Skeletal muscle satellite cell (primary cell): ENCODE measurements around the gene POU4F3.
A peak's percentile ranks its signal among the peaks of the same experiment; 100 is the strongest.

Experiments
- H3K27me3 ChIP-seq: 2 replicates; pipeline ENCODE4 v1.7.0; 2013; ENCODE audit warnings: low read length; ENCODE audit not compliant: control insufficient read depth, insufficient read depth
- H3K36me3 ChIP-seq: 2 replicates; pipeline ENCODE4 v1.7.0; 2013; ENCODE audit warnings: mild to moderate bottlenecking, control low read depth, low read length; ENCODE audit not compliant: insufficient read depth
- H3K4me1 ChIP-seq: 2 replicates; pipeline ENCODE4 v1.7.0; 2013; ENCODE audit warnings: low read length; ENCODE audit not compliant: control insufficient read depth, insufficient read depth
- H3K4me2 ChIP-seq: 2 replicates; pipeline ENCODE4 v1.7.0; 2013; ENCODE audit warnings: mild to moderate bottlenecking, low read length
- H3K4me3 ChIP-seq: 2 replicates; pipeline ENCODE4 v1.7.0; 2013; ENCODE audit warnings: low read length
- H3K9ac ChIP-seq: 2 replicates; pipeline ENCODE4 v1.7.0; 2013; ENCODE audit warnings: mild to moderate bottlenecking, low read depth, low read length, moderate library complexity
- H3K9me3 ChIP-seq: replicated peaks from 2 replicates; pipeline ENCODE4 v1.7.0; 2013; ENCODE audit warnings: mild to moderate bottlenecking, control low read depth, low read length

The POU4F3 gene

DNA sequence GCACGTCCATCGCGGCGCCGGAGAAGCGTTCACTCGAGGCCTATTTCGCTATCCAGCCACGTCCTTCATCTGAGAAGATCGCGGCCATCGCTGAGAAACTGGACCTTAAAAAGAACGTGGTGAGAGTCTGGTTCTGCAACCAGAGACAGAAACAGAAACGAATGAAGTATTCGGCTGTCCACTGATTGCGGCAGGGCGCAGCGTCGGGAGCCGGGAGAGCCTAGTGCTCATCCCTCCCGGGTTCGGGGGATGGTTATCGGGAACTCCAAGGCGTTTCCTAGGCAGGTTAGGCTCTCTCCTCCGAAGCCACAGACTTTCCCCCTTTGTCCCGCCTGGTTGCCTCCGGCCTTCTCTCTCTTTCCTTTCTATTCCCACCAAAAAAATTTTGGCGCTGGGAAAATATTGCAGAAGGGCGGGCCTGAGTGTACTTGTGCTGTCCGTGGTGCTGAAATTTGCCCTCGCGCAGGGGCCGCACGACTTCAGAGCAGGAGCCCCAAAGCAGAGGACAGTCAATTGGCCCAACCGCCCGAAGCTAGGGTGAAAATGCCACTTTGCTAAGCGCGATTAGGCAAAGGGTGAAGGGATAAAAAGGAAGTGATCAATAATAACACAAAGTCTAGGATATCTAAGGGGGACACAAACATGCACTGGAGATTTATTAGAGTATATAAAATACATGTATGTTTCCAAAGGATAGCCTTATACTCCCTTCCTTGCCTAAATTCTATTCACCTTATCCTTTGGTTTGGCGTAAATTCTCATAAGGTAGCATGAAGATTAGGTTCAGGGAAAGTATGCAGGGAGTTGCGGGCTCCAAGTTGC lies 1.8 kb downstream of the POU4F3 start:
- Histone ChIP-seq H3K9me3 (no peaks in the 10 kb centered on the region), H3K36me3 (no peaks in the 10 kb centered on the region), H3K4me2 (peak overlapping the region; percentile 65), H3K4me1 (peaks cover 5% of the 10 kb centered on the region), H3K4me3 (peak overlapping the region; percentile 10), H3K27me3 (peaks cover 99% of the 10 kb centered on the region), H3K9ac (no peak overlapping the region)

DNA sequence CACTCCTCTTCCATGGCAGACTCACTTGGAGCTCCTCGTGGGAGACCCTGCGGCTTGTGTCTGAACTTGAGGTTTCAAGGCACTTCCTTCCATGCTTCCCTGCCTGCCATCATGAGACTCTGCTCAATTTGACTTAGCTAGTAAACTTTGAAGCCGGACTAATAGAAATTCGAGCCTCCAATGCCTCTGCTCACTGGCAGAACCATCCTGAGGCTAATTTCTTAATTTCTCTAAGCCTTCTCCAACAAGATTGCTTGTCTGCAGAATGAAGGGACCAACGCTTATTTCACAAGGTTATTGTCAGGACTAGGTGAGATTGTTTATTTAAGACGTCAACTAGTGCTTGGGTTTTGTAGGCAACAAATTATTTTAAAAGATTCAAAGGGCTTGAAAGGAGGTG lies 3.2 kb downstream of the POU4F3 start:
- Histone ChIP-seq H3K4me3 (no peak overlapping the region), H3K9me3 (no peaks in the 10 kb centered on the region), H3K4me2 (no peak overlapping the region), H3K4me1 (peaks cover 5% of the 10 kb centered on the region), H3K27me3 (peaks cover 99% of the 10 kb centered on the region), H3K36me3 (no peaks in the 10 kb centered on the region), H3K9ac (no peak overlapping the region)

DNA sequence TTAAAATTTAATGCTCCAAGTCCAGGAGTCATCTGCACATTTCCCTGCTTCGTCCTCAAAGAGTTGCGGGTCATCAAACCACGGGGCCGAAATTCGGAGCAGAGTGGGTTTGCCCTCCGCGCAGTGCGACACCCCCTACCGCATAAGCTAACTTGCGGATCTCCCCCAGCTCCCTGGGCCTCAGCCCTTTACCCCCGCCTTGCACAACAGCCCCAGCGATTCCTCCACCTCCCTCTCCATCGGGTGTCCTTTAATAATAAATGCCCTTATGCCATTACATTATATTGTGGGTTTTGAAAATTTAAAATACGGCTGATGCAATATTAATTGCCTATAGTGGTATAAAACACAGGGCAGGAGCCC lies 3.9 kb downstream of the POU4F3 start:
- Histone ChIP-seq H3K9ac (no peak overlapping the region), H3K9me3 (no peaks in the 10 kb centered on the region), H3K27me3 (peaks cover 99% of the 10 kb centered on the region), H3K4me3 (no peak overlapping the region), H3K4me1 (peaks cover 5% of the 10 kb centered on the region), H3K36me3 (no peaks in the 10 kb centered on the region), H3K4me2 (no peak overlapping the region)

DNA sequence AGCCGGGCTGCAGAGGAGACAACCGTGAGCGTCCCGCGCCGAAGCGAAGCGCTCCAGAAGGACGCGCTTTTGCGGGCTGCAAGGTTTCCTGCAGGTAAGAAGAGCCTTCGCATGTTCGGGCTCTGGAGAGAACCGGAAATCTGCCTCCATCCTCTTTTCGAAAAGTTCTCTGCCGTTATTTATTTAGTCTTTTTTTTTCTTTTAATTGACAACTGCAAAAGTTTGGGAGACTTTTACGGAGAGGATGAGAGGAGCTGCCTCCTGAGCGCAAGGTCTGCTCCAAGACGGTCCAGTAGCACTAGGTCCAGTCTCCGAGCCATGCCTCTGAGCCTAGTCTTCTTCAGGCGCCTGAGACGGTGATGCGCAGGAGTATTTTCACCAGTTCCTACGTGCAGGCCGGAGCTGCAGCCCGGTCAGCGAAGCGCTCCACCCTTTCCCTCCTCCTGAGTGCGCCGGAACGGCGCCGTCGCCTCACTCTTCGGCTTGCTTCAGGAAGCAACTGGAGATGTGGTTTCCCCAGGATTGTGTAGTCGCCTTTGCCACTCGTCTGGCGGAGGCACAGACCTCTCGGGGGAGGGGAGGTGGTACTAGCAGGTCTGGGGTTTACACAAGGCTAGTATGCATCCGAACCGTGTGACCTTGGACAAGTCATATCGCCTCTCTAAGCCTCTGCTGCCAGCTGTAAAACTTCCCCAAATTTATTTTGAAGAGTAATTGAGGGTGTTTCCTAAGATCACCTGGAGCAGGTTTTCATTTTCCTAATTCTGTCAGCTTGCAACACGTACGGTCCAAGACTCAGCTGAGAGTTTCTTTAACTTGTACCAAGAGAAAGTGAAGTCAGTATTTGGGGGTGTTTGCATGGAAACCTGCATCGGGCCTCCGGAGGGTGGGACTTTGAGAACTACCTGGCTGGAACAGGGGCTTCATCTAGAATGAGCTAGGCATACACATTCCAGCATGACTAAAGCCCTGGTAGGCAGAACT lies 4.5 kb downstream of the POU4F3 start:
- Histone ChIP-seq H3K27me3 (peaks cover 98% of the 10 kb centered on the region), H3K36me3 (no peaks in the 10 kb centered on the region), H3K4me1 (peaks cover 5% of the 10 kb centered on the region), H3K4me3 (no peak overlapping the region), H3K9ac (no peak overlapping the region), H3K9me3 (no peaks in the 10 kb centered on the region), H3K4me2 (no peak overlapping the region)

DNA sequence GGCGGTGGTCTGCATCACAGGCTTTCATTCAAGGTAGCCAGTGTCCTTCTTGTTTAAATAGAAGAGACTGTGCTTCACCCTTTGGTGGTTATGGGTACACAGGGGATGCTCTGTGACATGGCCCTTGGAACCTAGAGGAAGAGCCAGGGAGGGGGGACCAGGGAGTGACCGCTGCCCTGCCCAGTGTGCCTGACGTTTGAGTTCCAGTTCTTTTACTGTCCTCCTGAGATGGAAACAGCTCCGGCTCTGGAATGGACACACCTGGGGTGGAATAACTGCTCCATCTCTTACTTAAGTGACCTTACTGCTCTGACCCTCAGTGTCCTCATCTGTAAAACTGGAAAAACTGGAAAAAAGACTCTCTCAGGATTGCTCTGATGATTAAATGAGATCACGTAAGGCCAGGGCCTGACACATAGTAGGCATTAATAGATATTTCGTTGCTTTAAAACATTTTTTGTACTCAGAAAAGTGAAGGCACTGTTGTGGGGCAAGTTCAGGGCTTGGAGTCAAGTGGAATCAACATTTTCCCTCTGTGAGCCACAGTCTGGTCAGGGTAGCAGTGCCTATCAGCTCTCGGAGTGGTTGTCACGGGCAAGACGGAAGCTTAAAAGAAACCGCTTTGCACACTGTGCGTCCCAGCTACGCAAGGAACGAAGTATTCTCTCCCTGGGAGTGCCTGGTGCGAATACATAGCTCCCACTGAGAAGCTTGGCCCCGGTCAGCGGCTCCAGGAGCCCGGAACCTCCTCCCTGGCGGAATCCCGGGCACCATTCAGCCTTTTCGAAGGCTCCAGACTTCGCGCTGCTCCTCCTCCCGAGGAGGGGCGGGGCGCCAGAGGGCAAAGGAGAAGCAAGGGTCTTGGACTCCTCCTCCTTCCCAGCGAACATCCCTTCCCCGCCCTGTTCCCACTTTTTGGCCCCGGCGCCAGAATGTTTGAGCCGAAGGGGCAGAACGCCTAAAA lies 5.8 kb downstream of the POU4F3 start:
- Histone ChIP-seq H3K4me3 (peak overlapping the region; percentile 48), H3K27me3 (peaks cover 95% of the 10 kb centered on the region), H3K4me2 (peak overlapping the region; percentile 65), H3K9me3 (no peaks in the 10 kb centered on the region), H3K4me1 (peaks cover 5% of the 10 kb centered on the region), H3K36me3 (no peaks in the 10 kb centered on the region), H3K9ac (no peak overlapping the region)

DNA sequence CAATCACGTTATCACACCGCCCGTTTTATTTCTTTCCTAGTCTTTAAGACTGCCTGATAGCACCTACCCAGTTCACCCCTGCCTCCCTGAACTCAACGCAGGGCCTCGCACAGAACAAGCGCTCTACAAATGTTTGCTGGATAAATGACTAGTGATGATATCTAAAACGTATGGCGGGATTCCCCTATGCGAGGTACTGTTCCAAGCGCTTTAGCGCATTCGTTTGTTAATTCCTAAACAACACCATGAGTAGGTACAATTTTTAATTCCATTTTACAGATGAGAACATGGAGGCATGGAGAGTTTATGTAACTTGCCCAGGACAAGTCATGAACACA lies 6.6 kb downstream of the POU4F3 start:
- no peaks in the 10 kb centered on the region for H3K36me3 ChIP-seq
- H3K9me3 ChIP-seq: no peaks in the 10 kb centered on the region
- no peak overlapping the region for H3K9ac ChIP-seq
- no peak overlapping the region for H3K4me2 ChIP-seq
- H3K4me1 ChIP-seq: peaks cover 5% of the 10 kb centered on the region
- peaks cover 89% of the 10 kb centered on the region for H3K27me3 ChIP-seq
- H3K4me3 ChIP-seq: no peak overlapping the region

DNA sequence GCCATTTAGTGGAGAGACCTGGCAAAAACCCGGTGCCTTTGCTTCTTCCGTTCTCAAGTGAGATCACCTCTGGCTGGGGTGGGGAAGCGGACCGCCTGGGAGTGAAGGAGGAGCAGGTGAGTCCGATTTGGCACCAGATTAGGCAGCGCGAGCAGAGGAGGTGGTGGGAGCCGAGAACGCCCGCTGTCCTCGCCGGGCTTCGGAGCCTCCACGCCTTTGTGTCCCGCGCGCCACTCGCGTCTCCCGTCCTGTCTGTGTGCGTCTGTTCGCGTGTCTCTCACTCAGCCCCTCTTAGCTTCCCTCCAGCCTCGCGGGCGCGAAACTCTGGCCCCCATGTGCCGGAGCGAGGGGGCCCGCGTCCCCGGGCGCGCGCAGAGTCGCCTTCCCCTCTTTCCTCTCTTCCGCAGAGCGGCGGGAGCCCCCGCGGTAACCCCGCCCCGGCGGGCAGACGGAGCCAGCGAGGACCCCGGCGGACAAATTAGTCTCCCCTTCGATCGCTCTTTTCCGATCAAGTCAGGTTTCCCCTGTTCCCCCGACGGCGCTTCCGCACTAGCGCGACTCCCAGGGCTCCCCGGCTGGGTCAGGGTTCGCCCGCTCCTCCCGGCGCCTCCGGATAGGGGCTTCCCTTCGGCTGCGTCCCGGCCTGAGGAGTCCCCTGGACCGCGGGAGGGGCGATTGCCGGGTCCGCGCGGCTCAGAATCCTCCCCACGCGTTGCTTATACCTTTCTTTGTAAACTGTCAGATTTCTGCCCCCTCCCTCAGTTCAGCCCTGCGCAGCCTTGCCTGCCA lies 7.1 kb downstream of the POU4F3 start:
- Histone ChIP-seq H3K36me3 (no peaks in the 10 kb centered on the region), H3K9ac (no peak overlapping the region), H3K4me2 (no peak overlapping the region), H3K4me3 (no peak overlapping the region), H3K4me1 (peaks cover 5% of the 10 kb centered on the region), H3K27me3 (peaks cover 86% of the 10 kb centered on the region), H3K9me3 (no peaks in the 10 kb centered on the region)

DNA sequence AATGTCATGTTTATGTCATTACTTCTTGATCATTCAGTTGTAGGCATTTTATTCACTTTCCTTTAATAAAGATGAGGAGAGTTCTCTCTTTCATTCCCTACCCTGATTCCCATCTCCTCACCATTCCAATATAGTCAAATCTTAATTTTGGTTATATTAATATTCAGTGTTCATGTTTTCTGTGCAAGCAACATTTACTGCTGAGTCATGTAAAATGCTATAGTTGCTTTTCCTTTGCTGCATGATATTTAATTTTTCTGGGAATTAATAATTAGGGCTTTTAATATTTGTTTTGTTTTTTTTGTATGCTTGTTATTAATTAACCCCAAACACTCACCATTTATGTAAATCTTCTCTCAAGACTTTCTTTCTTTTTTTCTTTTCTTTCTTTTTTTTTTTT lies 18.5 kb downstream of the POU4F3 start:
- Histone ChIP-seq H3K27me3 (peaks cover 34% of the 10 kb centered on the region), H3K4me1 (no peaks in the 10 kb centered on the region), H3K4me3 (no peak overlapping the region), H3K9ac (no peak overlapping the region), H3K9me3 (no peaks in the 10 kb centered on the region), H3K36me3 (no peaks in the 10 kb centered on the region), H3K4me2 (no peak overlapping the region)

DNA sequence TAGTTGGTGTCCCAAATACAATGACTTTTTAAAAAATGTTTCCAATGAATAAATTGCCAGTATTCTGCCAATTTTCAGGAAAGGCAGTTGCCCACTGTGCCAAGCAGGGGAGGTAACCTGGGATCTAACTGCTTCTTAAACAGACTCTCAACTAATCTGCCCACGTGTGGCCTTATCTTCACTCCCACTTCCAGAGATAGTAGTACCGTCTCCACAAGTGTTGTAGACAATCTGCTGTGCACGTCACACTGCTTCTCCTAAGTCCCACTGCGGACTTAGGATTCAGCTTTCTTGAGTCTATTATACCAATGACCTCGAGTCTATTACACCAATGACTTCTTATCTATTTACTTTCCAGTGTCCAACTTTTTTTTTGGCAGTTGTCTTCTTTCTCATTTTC lies 21.2 kb downstream of the POU4F3 start:
- peaks cover 34% of the 10 kb centered on the region for H3K27me3 ChIP-seq
- H3K4me2 ChIP-seq: no peak overlapping the region
- no peak overlapping the region for H3K4me3 ChIP-seq
- H3K36me3 ChIP-seq: no peaks in the 10 kb centered on the region
- no peak overlapping the region for H3K9ac ChIP-seq
- no peaks in the 10 kb centered on the region for H3K9me3 ChIP-seq
- no peaks in the 10 kb centered on the region for H3K4me1 ChIP-seq

DNA sequence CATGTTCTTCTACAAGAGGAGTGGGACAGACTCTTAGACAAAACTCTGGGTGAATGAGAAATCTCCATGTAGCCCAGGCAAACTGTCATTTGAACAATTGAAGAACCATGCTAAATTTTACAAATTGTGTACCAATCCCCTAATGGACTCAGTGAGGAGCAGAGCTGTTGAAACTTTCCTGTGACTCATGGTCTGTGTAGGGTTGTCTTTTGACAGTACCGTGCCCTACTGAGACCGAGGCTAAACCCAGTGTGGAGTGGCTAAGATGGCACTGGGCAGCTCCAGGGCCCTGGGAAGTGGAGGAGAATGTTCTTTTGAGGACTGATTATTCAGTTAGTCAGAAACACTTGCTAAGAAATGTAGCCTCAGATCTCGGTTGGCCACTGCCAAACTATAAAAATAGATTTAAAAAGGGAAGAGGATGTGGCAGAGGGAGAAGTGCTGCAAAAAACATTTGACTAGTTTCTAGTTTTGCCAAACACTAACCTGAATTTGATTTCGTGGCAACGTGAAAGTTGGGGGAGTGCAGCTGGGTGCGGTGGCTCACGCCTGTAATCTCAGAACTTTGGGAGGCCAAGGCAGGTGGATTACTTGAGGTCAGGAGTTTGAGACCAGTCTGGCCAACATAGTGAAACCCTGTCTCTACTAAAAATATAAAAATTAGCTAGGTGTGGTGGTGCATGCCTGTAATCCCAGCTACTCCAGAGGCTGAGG lies 24.7 kb downstream of the POU4F3 start:
- Histone ChIP-seq H3K4me2 (no peak overlapping the region), H3K4me3 (no peak overlapping the region), H3K9ac (no peak overlapping the region), H3K9me3 (no peaks in the 10 kb centered on the region), H3K27me3 (peaks cover 40% of the 10 kb centered on the region), H3K36me3 (no peaks in the 10 kb centered on the region), H3K4me1 (no peaks in the 10 kb centered on the region)
